Measurements from ENCODE around the gene BTAF1. TPM values are rescaled to one million over a fixed set of nuclear protein-coding genes. Genes with fewer than 3 reads are reported as not detected.
A peak's percentile ranks its signal among the peaks of the same experiment; 100 is the strongest.

BTAF1 gene
- total RNA-seq (2021) (47.2 to 49.6 TPM (median 49.2 TPM) in 3 replicates), Bru-seq, nascent RNA (percentile 88 among the genes with signal in this experiment)
- long read RNA-seq, experiment 1, full-length matches to known transcripts = 48 of 160 reads
- long read RNA-seq, experiment 1, partial matches to known transcripts = 53 of 160 reads
- long read RNA-seq, experiment 1, other reads (novel, unspliced or antisense) = 59 of 160 reads
- long read RNA-seq, experiment 2, full-length matches to known transcripts = 2 of 42 reads
- long read RNA-seq, experiment 2, partial matches to known transcripts = 30 of 42 reads
- long read RNA-seq, experiment 2, other reads (novel, unspliced or antisense) = 10 of 42 reads
- long read RNA-seq, experiment 3, partial matches to known transcripts = 1 of 2 reads
- long read RNA-seq, experiment 3, other reads (novel, unspliced or antisense) = 1 of 2 reads

- Mint-ChIP-seq H3K4me3 (peak within 1 kb of the TSS; percentile 90), H3K36me3 (peaks cover 12% of the 10 kb centered on the region), H3K27ac (peak within 1 kb of the TSS; percentile 97), H3K27me3 (ENCODE audit: low read depth) (peaks cover 5% of the 10 kb centered on the region; the same call in 1 of the 2 replicates), H3K4me1 (peaks cover 27% of the 10 kb centered on the region), H3K9me3 (peaks cover 4% of the 10 kb centered on the region)
- ATAC-seq = peak; percentile 94
- POLR2A ChIA-PET = interaction anchor here (0.5 to 1.7 kb wide), 17 partner anchors 12 to 178 kb away, joined by 3 to 27 read pairs (median 3); partner anchors contain the start of gene TNKS2
- CTCF ChIA-PET = interaction anchor here (0.6 to 1.8 kb wide), 9 partner anchors 9 to 288 kb away, joined by 3 to 13 read pairs (median 5); partner anchors contain the start of gene FGFBP3
- peak; percentile 86 for DNase-seq (ENCODE audit: low spot score)
- peak; percentile 98 for TF ChIP-seq CREM (CRISPR knock-in tag; IDR thresholded peaks at IDR 0.05)
- TF ChIP-seq MYBL2 (CRISPR knock-in tag; IDR thresholded peaks at IDR 0.05) = peak; percentile 90
- TF ChIP-seq, protein P1, sequence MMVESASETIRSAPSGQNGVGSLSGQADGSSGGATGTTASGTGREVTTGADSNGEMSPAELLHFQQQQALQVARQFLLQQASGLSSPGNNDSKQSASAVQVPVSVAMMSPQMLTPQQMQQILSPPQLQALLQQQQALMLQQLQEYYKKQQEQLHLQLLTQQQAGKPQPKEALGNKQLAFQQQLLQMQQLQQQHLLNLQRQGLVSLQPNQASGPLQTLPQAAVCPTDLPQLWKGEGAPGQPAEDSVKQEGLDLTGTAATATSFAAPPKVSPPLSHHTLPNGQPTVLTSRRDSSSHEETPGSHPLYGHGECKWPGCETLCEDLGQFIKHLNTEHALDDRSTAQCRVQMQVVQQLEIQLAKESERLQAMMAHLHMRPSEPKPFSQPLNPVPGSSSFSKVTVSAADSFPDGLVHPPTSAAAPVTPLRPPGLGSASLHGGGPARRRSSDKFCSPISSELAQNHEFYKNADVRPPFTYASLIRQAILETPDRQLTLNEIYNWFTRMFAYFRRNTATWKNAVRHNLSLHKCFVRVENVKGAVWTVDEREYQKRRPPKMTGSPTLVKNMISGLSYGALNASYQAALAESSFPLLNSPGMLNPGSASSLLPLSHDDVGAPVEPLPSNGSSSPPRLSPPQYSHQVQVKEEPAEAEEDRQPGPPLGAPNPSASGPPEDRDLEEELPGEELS (CRISPR knock-in tag; IDR thresholded peaks at IDR 0.05) = peak; percentile 93
- TF ChIP-seq, protein P2, sequence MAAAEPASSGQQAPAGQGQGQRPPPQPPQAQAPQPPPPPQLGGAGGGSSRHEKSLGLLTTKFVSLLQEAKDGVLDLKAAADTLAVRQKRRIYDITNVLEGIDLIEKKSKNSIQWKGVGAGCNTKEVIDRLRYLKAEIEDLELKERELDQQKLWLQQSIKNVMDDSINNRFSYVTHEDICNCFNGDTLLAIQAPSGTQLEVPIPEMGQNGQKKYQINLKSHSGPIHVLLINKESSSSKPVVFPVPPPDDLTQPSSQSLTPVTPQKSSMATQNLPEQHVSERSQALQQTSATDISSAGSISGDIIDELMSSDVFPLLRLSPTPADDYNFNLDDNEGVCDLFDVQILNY (CRISPR knock-in tag; IDR thresholded peaks at IDR 0.05) = peak; percentile 66; the same call in 1 of the 2 replicates
- 0 out of 2 replicates have a peak, but pooled peaks have one; percentile 85 for TF ChIP-seq ZNF138 (CRISPR knock-in tag; conservative IDR thresholded peaks at IDR 0.05)
- TF ChIP-seq ATF3 (CRISPR knock-in tag; conservative IDR thresholded peaks at IDR 0.05) = no peak
- TF ChIP-seq AR (CRISPR knock-in tag; IDR thresholded peaks at IDR 0.05) = no peak
- TF ChIP-seq NR2C2 (CRISPR knock-in tag; IDR thresholded peaks at IDR 0.05) = peak; percentile 30; the same call in 1 of the 2 replicates
- TF ChIP-seq FOXK1 (CRISPR knock-in tag; IDR thresholded peaks at IDR 0.05) = peak; percentile 93
- TF ChIP-seq MAX (CRISPR knock-in tag; IDR thresholded peaks at IDR 0.05) = peak; percentile 96
- peak; percentile 75 for TF ChIP-seq IRF1 (CRISPR knock-in tag; IDR thresholded peaks at IDR 0.05)
- peak; percentile 28; the same call in 1 of the 2 replicates for TF ChIP-seq USF2 (CRISPR knock-in tag; IDR thresholded peaks at IDR 0.05)
- peak; percentile 90 for TF ChIP-seq TEAD1 (CRISPR knock-in tag; IDR thresholded peaks at IDR 0.05)
- no peak for TF ChIP-seq GRHL2 (CRISPR knock-in tag; IDR thresholded peaks at IDR 0.05; ENCODE audit: insufficient replicate concordance, severe bottlenecking)
- no peak for TF ChIP-seq GTF2I (CRISPR knock-in tag; conservative IDR thresholded peaks at IDR 0.05)
- TF ChIP-seq, protein P3, sequence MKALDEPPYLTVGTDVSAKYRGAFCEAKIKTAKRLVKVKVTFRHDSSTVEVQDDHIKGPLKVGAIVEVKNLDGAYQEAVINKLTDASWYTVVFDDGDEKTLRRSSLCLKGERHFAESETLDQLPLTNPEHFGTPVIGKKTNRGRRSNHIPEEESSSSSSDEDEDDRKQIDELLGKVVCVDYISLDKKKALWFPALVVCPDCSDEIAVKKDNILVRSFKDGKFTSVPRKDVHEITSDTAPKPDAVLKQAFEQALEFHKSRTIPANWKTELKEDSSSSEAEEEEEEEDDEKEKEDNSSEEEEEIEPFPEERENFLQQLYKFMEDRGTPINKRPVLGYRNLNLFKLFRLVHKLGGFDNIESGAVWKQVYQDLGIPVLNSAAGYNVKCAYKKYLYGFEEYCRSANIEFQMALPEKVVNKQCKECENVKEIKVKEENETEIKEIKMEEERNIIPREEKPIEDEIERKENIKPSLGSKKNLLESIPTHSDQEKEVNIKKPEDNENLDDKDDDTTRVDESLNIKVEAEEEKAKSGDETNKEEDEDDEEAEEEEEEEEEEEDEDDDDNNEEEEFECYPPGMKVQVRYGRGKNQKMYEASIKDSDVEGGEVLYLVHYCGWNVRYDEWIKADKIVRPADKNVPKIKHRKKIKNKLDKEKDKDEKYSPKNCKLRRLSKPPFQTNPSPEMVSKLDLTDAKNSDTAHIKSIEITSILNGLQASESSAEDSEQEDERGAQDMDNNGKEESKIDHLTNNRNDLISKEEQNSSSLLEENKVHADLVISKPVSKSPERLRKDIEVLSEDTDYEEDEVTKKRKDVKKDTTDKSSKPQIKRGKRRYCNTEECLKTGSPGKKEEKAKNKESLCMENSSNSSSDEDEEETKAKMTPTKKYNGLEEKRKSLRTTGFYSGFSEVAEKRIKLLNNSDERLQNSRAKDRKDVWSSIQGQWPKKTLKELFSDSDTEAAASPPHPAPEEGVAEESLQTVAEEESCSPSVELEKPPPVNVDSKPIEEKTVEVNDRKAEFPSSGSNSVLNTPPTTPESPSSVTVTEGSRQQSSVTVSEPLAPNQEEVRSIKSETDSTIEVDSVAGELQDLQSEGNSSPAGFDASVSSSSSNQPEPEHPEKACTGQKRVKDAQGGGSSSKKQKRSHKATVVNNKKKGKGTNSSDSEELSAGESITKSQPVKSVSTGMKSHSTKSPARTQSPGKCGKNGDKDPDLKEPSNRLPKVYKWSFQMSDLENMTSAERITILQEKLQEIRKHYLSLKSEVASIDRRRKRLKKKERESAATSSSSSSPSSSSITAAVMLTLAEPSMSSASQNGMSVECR (CRISPR knock-in tag; IDR thresholded peaks at IDR 0.05; ENCODE audit: borderline replicate concordance) = peak; percentile 87
- TF ChIP-seq, protein P4, sequence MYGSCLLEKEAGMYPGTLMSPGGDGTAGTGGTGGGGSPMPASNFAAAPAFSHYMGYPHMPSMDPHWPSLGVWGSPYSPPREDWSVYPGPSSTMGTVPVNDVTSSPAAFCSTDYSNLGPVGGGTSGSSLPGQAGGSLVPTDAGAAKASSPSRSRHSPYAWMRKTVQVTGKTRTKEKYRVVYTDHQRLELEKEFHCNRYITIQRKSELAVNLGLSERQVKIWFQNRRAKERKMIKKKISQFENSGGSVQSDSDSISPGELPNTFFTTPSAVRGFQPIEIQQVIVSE (CRISPR knock-in tag; IDR thresholded peaks at IDR 0.05; ENCODE audit: borderline replicate concordance) = no peak
- TF ChIP-seq ZNF317 (CRISPR knock-in tag; IDR thresholded peaks at IDR 0.05; ENCODE audit: borderline replicate concordance, low read depth) = peak; percentile 38; the same call in 1 of the 2 replicates
- no peak for TF ChIP-seq IRF2 (CRISPR knock-in tag; IDR thresholded peaks at IDR 0.05; ENCODE audit: borderline replicate concordance, low read depth)
Measured at GRCh38 chr10:91923371-91924211, at the start of gene BTAF1. Gene BTAF1, plus strand, starts transcription at chr10:91923770. Its CDS starts 307 bp downstream, at chr10:91924077.
